Stimulated activated CD4-positive, alpha-beta T cell treated with anti-CD3 and anti-CD28 coated beads, Interleukin-4, amount 100 ng/mL, for 1 hour (primary cell): Measurements from ENCODE around the gene WDR90.

Source experiments
- DNase-seq: peaks from one replicate; pipeline ENCODE4 v3.0.0-alpha.2; 2020

WDR90 gene

GRCh38 chr16:648781-649589, at the start of gene WDR90:
Gene WDR90 (plus strand): TSS chr16:649365. CDS start chr16:649417, 52 bp downstream.
- peak; percentile 94 for DNase-seq

GRCh38 chr16:600781-601180, 48.4 kb upstream of the WDR90 start:
- no peak for DNase-seq

GRCh38 chr16:603933-604332, 45.2 kb upstream of the WDR90 start:
- no peak for DNase-seq

GRCh38 chr16:606656-607307, 42.4 kb upstream of the WDR90 start:
- no peak for DNase-seq

DNA sequence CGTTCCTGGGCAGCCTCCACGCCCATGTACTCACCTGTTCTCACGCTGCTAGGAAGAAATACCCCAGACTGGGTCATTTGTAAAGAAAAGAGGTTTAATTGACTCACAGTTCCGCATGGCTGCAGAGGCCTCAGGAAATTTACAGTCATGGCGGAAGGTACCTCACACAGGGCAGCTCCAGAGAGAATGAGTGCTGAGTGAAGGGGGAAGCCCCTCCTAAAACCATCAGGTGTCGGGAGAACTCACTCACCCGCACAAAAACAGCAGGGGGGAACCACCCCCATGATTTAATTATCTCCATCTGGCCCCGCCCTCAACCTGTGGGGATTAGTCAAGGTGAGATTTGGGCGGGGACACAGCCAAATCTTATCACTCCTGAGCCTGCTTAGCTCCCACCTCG, 41.1 kb upstream of the WDR90 start:
- peak; percentile 38 for DNase-seq

- DNase-seq = no peak
Measured at GRCh38 chr16:609316-609715, 39.8 kb upstream of the WDR90 start.

GRCh38 chr16:609984-610383, 39.2 kb upstream of the WDR90 start:
- DNase-seq = no peak

DNA sequence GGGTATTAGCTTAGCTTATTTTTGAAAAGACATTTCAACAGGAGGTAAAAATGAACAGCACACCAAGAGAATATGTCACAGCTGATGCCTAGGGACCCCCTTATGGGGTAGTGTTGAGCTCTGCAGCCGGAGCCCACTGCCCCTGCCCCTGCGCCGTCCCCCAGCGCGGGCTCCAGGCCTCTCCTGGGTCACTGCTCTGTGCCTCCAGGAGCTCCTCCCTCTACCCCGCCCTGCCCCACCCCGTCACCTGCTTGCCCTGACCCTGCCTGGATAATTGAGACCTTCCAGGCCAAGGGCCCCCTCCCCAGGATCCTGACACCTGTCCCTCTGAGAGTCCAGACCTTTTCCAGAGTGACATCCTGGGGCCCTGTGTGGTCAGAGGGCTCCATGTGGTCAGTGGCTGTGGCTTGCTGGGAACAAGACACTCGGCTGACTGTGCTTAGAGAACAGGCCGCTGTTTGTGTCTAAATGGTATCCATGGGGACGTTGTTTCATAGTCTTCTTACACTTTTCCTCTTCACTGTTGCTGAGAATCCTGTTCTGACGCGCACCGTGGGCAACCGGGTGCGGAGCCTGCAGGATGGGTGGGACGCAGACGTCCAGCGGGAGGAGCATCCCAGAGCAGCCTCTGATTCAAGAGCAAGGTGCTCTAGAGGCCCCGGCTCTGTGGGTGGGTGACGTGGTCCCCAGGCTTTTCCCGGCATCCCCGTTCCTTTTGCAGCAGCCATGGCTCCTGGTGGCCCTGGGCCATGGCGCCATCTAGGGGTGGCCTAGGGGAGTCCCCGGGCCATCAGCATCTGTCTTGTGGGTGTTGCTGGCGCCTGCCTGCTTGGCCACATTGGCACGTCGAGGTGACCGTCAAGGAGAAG, 38.4 kb upstream of the WDR90 start:
- peak; percentile 61 for DNase-seq

GRCh38 chr16:615122-615521, 34.0 kb upstream of the WDR90 start:
- DNase-seq = no peak

GRCh38 chr16:616733-617586, 32.2 kb upstream of the WDR90 start:
- DNase-seq = no peak

DNA sequence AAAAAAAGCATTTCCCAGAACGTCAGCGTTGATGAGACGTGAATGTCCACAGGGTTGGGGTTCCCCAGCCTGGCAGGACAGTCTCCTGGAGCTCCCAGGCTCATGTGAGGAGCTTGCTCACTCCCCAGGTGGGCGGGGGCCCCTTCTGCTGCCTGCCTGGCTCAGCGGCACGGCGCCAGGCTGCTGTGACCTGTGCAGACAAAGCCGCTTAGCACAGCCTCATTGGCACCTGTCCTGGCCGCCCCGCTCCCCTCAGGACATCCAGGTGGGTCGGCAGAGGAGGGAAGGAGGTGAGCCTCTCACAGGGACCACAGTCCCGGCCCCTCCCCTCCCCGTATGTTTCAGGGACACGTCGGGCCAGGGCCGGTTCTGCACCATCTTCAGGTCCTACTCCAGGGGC, 31.3 kb upstream of the WDR90 start:
- DNase-seq = no peak

DNA sequence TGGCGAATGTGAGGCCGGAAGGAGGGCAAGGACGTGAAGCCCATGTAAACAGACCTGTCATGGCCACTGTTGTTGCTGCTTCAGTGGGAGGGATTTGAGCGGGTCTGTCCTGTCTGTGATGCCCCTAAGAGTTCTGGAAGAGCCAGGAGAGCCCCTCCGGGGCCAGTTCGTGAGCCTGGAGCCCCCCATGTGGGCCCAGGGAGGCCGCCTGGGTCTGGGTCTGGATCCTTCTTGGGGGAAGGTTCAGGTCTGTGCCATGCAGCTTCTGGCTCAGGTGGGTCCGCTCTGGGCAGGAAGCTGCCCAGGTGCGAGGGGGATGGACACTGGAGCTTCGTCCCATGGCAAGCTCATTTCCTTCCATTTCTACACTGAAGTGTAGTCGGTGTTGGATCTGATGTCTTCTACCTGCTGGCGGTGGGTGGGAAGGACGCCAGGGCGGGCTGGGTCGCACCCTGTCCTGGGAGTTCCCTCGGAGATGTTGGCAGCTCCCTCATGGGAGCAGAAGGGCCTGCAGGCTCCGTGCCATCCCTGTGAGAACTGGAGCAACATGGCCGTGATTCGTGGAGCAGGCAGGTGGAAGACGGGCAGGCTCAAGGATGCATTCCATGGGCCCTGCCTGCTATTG, 29.6 kb upstream of the WDR90 start:
- DNase-seq = no peak

DNA sequence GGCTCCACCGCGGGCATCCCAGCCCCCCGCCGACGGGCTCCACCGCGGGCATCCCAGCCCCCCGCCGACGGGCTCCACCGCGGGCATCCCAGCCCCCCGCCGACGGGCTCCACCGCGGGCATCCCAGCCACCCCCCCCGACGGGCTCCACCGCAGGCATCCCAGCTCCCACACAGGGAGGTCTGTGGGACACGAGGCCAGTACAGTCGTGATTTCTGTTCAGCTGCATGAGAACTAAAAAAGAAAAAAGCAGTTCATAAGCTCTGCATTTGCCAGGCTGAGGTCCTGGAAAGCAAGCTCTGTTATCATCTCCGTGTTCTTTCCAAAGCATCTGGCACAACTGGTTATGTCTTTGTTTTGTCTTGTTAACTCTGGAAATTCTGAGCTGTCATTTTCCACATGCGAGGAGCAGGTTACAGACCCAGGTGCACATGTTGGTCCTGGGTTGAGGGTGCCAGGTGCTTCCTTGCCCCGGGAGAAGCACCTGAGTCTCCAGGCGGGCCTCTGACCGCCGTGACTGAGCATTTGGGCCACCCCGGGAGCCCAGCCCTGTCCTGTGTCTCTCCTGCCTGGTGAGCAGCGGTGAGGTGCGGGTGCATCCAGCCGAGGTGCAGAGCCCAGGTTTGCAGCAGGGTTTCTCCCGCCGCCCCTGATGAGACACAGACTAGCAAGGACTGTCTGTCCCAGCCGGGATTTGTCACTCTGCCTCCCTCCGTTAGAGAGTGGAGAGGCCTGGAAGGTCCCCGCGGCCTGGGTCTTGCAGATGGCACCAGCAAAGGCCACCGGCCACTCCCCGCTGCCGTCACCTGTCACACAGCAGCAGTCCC, 28.3 kb upstream of the WDR90 start:
- no peak for DNase-seq

- DNase-seq = no peak
Measured at GRCh38 chr16:621526-622105, 27.5 kb upstream of the WDR90 start.

GRCh38 chr16:622920-623280, 26.3 kb upstream of the WDR90 start:
- DNase-seq = no peak

- DNase-seq = no peak
Measured at GRCh38 chr16:624526-625070, 24.6 kb upstream of the WDR90 start.

GRCh38 chr16:625117-625976, 23.8 kb upstream of the WDR90 start:
- DNase-seq = no peak

DNA sequence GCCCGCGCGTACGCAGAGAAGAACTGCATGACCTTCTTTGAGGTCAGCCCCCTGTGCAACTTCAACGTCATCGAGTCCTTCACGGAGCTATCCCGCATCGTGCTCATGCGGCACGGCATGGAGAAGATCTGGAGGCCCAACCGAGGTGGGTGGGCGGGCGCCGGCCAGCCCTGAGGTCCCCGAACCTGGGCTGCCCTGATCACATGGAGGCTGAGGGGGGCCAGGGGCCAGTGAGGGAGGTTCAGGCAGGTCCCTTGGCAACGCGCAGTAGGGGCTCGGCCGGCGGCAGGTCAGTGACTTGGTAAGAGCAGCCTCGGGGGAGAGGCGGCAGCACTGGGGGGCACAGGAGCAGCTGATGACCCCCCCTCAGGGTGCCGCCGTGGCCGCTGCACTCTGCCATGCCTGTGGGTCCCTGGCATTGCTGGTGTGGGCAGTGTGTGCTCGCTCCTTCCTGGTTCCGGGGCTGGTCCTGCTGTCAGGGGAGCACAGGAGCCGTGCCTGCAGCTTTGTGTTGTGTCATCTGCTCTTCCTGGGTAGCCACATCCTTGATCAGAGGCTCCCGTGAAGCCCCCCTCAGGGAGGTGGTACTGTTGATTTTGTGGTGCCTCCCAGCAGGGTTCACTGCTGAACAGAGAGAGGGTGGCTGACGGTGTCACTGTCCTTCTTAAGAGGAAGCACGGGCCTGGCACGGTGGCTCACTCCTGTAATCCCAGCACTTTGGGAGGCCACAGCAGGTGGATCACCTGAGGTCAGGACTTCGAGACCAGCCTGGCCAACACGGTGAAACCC, 23.0 kb upstream of the WDR90 start:
- no peak for DNase-seq
